DOHH2 (cell line): ENCODE data around the gene ATP1A3.
"Not testable (repeated sequence)": the region's sequence is repeated elsewhere in the genome, so short reads cannot be mapped to it uniquely, and the experiment has no call there.

ENCODE experiments used
- H3F3A ChIP-seq: fragments of 200-600 bp; sonication (generic), shearing (Covaris generic); 2 replicates; pipeline ENCODE4 v1.6.0; 2016; ENCODE audit warnings: antibody characterized with exemption, mild to moderate bottlenecking; ENCODE audit not compliant: control insufficient read depth, insufficient read depth
- H3K27ac ChIP-seq: fragments of 200-600 bp; sonication (generic); 2 replicates; pipeline ENCODE4 v1.5.1; 2014; ENCODE audit warnings: low read depth, mild to moderate bottlenecking, low read length, moderate library complexity
- H3K27me3 ChIP-seq: fragments of 200-600 bp; sonication (generic); 2 replicates; pipeline ENCODE4 v1.6.1; 2014; ENCODE audit warnings: mild to moderate bottlenecking, low read length, mixed read lengths; ENCODE audit not compliant: control insufficient read depth
- H3K36me3 ChIP-seq: fragments of 200-600 bp; sonication (generic); 2 replicates; pipeline ENCODE4 v1.6.1; 2014; ENCODE audit warnings: mild to moderate bottlenecking, low read length, moderate library complexity, mixed read lengths; ENCODE audit not compliant: control insufficient read depth
- H3K4me1 ChIP-seq: fragments of 200-600 bp; sonication (generic); 2 replicates; pipeline ENCODE4 v1.6.1; 2014; ENCODE audit warnings: mild to moderate bottlenecking, low read length, mixed read lengths; ENCODE audit not compliant: control insufficient read depth
- H3K4me2 ChIP-seq: fragments of 200-600 bp; sonication (generic); 2 replicates; pipeline ENCODE4 v1.6.0; 2014; ENCODE audit warnings: mild to moderate bottlenecking, low read length, moderate library complexity
- H3K4me3 ChIP-seq: fragments of 200-600 bp; sonication (generic); 2 replicates; pipeline ENCODE4 v1.5.1; 2014; ENCODE audit warnings: mild to moderate bottlenecking, low read length, mixed read lengths
- H3K79me2 ChIP-seq: fragments of 200-600 bp; sonication (generic); 2 replicates; pipeline ENCODE4 v1.6.1; 2014; ENCODE audit warnings: mild to moderate bottlenecking, low read length, mixed read lengths; ENCODE audit not compliant: control insufficient read depth
- H3K9me2 ChIP-seq: fragments of 200-600 bp; sonication (generic); replicated peaks from 2 replicates; pipeline ENCODE4 v1.6.1; 2014; ENCODE audit warnings: mild to moderate bottlenecking, low read length, mixed read lengths; ENCODE audit not compliant: control insufficient read depth
- H3K9me3 ChIP-seq: fragments of 200-600 bp; sonication (generic); 2 replicates; pipeline ENCODE4 v1.6.1; 2014; ENCODE audit warnings: antibody characterized with exemption, low read length, mixed read lengths; ENCODE audit not compliant: control insufficient read depth, insufficient read depth
- H4K20me1 ChIP-seq: fragments of 200-600 bp; sonication (generic); 2 replicates; pipeline ENCODE4 v1.6.0; 2014; ENCODE audit warnings: low read depth, mild to moderate bottlenecking, antibody characterized with exemption, low read length, moderate library complexity; ENCODE audit not compliant: control insufficient read depth, insufficient read depth
- EZH2phosphoT487 ChIP-seq: fragments of 200-600 bp; sonication (generic); IDR thresholded peaks from 2 replicates; pipeline ENCODE4 v1.6.1; 2017; ENCODE audit warnings: borderline replicate concordance, mild to moderate bottlenecking, antibody characterized with exemption, low read length, moderate library complexity, mixed read lengths
- TF ChIP-seq, protein P1 (sequence below): fragments of 200-600 bp; sonication (generic); IDR thresholded peaks from one replicate; pipeline ENCODE4 v1.5.1; 2014; ENCODE audit warnings: antibody characterized with exemption, mild to moderate bottlenecking, low read depth, low read length; ENCODE audit not compliant: poor library complexity, severe bottlenecking

The ATP1A3 gene

DNA sequence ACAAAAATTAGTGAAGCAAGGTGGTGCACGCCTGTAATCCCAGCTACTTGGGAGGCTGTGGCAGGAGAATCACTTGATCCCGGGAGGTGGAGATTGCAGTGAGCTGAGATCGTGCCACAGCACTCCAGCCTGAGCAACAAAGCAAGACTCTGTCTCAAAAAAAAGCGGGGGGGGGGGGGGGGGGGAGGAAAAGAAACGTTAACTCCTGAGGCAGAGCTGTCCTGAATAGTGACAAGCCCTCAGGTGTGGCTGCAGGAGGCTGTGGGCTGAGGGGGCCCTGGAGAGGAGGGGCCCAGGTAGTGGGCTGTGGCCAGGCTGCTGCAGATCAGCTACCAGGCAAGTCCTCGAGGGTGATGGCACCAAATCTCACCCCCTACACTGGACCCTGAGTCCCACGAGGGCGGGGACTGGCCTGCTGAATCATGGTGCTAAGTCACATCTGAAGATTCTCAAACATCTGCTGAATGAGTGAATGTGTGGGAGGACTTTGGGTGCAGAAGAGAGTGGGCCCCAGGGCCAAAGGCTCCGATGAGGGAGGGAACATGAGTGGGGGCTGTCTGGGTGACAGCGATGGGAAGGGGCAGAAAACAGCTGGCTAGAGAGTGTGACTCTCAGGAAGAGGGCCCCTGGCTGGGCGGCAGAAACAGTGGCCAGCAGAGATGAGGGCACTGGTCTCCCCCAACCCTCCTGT lies 24.6 kb upstream of the ATP1A3 start:
- H3K79me2 ChIP-seq = no peaks in the 10 kb centered on the region
- peaks cover 12% of the 10 kb centered on the region; the same call in 1 of the 2 replicates for H3K27me3 ChIP-seq
- H3K27ac ChIP-seq = no peak overlapping the region
- no peak overlapping the region for H3K4me3 ChIP-seq
- H4K20me1 ChIP-seq = no peaks in the 10 kb centered on the region
- no peak for TF ChIP-seq EZH2phosphoT487
- TF ChIP-seq, protein P1, sequence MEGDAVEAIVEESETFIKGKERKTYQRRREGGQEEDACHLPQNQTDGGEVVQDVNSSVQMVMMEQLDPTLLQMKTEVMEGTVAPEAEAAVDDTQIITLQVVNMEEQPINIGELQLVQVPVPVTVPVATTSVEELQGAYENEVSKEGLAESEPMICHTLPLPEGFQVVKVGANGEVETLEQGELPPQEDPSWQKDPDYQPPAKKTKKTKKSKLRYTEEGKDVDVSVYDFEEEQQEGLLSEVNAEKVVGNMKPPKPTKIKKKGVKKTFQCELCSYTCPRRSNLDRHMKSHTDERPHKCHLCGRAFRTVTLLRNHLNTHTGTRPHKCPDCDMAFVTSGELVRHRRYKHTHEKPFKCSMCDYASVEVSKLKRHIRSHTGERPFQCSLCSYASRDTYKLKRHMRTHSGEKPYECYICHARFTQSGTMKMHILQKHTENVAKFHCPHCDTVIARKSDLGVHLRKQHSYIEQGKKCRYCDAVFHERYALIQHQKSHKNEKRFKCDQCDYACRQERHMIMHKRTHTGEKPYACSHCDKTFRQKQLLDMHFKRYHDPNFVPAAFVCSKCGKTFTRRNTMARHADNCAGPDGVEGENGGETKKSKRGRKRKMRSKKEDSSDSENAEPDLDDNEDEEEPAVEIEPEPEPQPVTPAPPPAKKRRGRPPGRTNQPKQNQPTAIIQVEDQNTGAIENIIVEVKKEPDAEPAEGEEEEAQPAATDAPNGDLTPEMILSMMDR = no peak
- H3K36me3 ChIP-seq = no peaks in the 10 kb centered on the region
- no peaks in the 10 kb centered on the region for H3K4me1 ChIP-seq
- H3K9me2 ChIP-seq = no peaks in the 10 kb centered on the region
- no peak overlapping the region for H3K4me2 ChIP-seq
- no peaks in the 10 kb centered on the region for H3F3A ChIP-seq
- H3K9me3 ChIP-seq = no peaks in the 10 kb centered on the region

DNA sequence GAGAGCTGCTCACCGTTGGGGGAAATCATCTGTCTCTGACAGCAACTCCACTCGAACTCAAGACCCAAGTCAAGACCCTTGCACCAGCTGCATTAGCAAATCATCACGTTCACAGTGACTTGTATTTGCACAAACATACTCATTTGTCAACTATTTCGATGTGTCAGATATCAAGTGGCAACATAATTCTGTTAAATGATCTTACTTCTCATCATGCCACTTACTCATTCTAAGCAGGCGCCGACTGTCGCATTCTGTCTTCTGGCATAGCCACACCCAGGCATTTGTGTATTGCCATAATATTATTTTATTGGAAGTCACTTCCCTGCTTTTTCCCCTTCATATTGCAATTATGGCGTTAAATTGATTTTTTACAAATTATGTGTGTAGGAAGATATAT lies 23.0 kb upstream of the ATP1A3 start:
- Histone ChIP-seq H3K4me3 (no peak overlapping the region), H3K4me2 (no peak overlapping the region), H3K36me3 (no peaks in the 10 kb centered on the region), H3K9me2 (no peaks in the 10 kb centered on the region), H3K27ac (no peak overlapping the region), H4K20me1 (no peaks in the 10 kb centered on the region), H3F3A (no peaks in the 10 kb centered on the region), H3K4me1 (no peaks in the 10 kb centered on the region), H3K27me3 (peaks cover 12% of the 10 kb centered on the region; the same call in 1 of the 2 replicates), H3K79me2 (no peaks in the 10 kb centered on the region), H3K9me3 (no peaks in the 10 kb centered on the region)
- TF ChIP-seq EZH2phosphoT487 = no peak
- TF ChIP-seq, protein P1 = no peak

DNA sequence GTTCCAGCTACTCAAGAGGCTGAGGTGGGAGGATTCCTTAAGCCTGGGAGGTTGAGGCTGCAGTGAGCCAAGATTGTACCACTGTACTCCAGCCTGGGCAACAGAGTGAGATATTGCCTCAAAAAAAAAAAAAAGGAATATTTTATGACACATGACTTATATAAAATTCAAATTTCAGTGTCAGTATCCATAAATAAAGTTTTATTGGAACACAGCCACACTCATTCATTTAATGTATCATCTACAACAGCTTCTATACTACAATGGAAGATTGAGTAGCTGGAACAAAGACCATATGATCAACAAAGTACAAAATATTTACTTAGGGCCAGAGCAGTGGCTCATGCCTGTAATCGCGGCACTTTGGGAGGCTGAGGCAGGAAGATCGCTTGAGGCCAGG lies 18.7 kb upstream of the ATP1A3 start:
- H3K4me2 ChIP-seq, H3K9me2 ChIP-seq, H3K36me3 ChIP-seq, H3K27ac ChIP-seq, H3F3A ChIP-seq, H4K20me1 ChIP-seq, H3K4me1 ChIP-seq, H3K9me3 ChIP-seq, H3K4me3 ChIP-seq, H3K79me2 ChIP-seq: not testable (repeated sequence)
- peaks cover 11% of the 10 kb centered on the region; the same call in 1 of the 2 replicates for H3K27me3 ChIP-seq

- TF ChIP-seq, protein P1 = no peak
- no peak for TF ChIP-seq EZH2phosphoT487
- H3K27me3 ChIP-seq = peaks cover 15% of the 10 kb centered on the region
- H3K4me3 ChIP-seq = no peak overlapping the region
- H3K27ac ChIP-seq = no peak overlapping the region
- no peaks in the 10 kb centered on the region for H3K36me3 ChIP-seq
- no peaks in the 10 kb centered on the region for H3K79me2 ChIP-seq
- H3F3A ChIP-seq = no peaks in the 10 kb centered on the region
- H3K9me3 ChIP-seq = no peaks in the 10 kb centered on the region
- H3K9me2 ChIP-seq = no peaks in the 10 kb centered on the region
- H4K20me1 ChIP-seq = no peaks in the 10 kb centered on the region
- no peak overlapping the region for H3K4me2 ChIP-seq
- H3K4me1 ChIP-seq = no peaks in the 10 kb centered on the region
Observed at GRCh38 chr19:42010245-42011126, 16.5 kb upstream of the ATP1A3 start.
